ENCODE results near the gene POLA1.

- no peak for TF ChIP-seq POLR2AphosphoS5 (IDR thresholded peaks at IDR 0.05; ENCODE audit: low read depth)
- TF ChIP-seq CTCF (IDR thresholded peaks at IDR 0.05; ENCODE audit: insufficient read depth, low read length), result no peak
- no peak for TF ChIP-seq REST (IDR thresholded peaks at IDR 0.05; ENCODE audit: insufficient replicate concordance, low read depth)
- TF ChIP-seq GABPA (IDR thresholded peaks at IDR 0.05; ENCODE audit: low read depth), result no peak
Observed at GRCh38 chrX:24782011-24782410, 88.3 kb downstream of the POLA1 start.

Data from HL-60 (cell line).